ENCODE results near the gene RAB9A. TPM values are rescaled to one million over a fixed set of nuclear protein-coding genes. Genes with fewer than 3 reads are reported as not detected.

The RAB9A gene
- total RNA-seq, 1 experiment from 2014 or later = 29.5 TPM

DNA sequence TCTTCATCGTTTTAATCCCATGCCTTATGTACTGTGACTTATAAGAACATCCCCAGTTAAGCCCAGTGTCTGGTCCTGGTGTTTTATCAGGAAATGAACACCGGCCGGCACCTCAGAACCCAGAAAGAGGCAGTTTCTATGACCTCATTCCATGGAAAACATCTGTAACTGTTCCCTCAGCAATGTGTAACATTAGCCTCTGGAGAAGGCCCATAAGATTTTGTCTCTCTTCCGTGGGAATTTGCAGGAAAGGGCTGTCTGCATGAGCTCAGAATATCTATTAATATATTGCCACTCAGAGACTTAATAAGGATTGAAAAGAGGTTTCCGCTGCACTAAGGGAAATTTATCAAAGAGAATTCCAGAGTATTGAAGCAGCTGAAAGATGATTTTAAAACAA, 39.1 kb upstream of the RAB9A start:
- H3K9ac ChIP-seq (ENCODE audit: low read length) = no peak overlapping the region
- H4K20me1 ChIP-seq (ENCODE audit: low read length) = no peaks in the 10 kb centered on the region
- no peaks in the 10 kb centered on the region for H3K9me3 ChIP-seq (ENCODE audit: low read length)
- POLR2A ChIA-PET (ENCODE audit: unreplicated experiment) = no interaction called here
- DNase-seq = no peak
- intact Hi-C loops (cut with micrococcal nuclease) = loop anchor here (10.0 kb wide), 1 partner anchor 675 kb away; the partner anchor contains the start of gene TMSB4X
- CTCF ChIA-PET = no interaction called here
- peaks cover 5% of the 10 kb centered on the region for H3F3A ChIP-seq (ENCODE audit: low read length, unreplicated experiment)
- H3K4me3 ChIP-seq (ENCODE audit: low read length) = no peak overlapping the region
- H3K4me1 ChIP-seq (ENCODE audit: insufficient read depth, low read length) = peaks cover 28% of the 10 kb centered on the region
- BruUV-seq (replicated peaks) = no TSS peak
- no peak overlapping the region for H3K4me2 ChIP-seq (ENCODE audit: low read length)
- no peaks in the 10 kb centered on the region for H3K9me2 ChIP-seq (replicated peaks; ENCODE audit: low read length)
- H3K27me3 ChIP-seq (ENCODE audit: low read length) = no peaks in the 10 kb centered on the region
- ATAC-seq = no peak
- no peak overlapping the region for H3K27ac ChIP-seq (ENCODE audit: low read length)
- H3K36me3 ChIP-seq (ENCODE audit: low read depth, low read length) = no peaks in the 10 kb centered on the region
- H2AFZ ChIP-seq (ENCODE audit: low read length) = no peak overlapping the region
- no peaks in the 10 kb centered on the region for H3K79me2 ChIP-seq (ENCODE audit: low read length)
- TF ChIP-seq EZH2phosphoT487 (IDR thresholded peaks at IDR 0.05; ENCODE audit: borderline replicate concordance, low read length) = no peak
- no peak for TF ChIP-seq EZH2 (IDR thresholded peaks at IDR 0.05; ENCODE audit: low read length, unreplicated experiment)
- TF ChIP-seq, protein P1, sequence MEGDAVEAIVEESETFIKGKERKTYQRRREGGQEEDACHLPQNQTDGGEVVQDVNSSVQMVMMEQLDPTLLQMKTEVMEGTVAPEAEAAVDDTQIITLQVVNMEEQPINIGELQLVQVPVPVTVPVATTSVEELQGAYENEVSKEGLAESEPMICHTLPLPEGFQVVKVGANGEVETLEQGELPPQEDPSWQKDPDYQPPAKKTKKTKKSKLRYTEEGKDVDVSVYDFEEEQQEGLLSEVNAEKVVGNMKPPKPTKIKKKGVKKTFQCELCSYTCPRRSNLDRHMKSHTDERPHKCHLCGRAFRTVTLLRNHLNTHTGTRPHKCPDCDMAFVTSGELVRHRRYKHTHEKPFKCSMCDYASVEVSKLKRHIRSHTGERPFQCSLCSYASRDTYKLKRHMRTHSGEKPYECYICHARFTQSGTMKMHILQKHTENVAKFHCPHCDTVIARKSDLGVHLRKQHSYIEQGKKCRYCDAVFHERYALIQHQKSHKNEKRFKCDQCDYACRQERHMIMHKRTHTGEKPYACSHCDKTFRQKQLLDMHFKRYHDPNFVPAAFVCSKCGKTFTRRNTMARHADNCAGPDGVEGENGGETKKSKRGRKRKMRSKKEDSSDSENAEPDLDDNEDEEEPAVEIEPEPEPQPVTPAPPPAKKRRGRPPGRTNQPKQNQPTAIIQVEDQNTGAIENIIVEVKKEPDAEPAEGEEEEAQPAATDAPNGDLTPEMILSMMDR (conservative IDR thresholded peaks at IDR 0.05; ENCODE audit: low read depth, low read length) = no peak

DNA sequence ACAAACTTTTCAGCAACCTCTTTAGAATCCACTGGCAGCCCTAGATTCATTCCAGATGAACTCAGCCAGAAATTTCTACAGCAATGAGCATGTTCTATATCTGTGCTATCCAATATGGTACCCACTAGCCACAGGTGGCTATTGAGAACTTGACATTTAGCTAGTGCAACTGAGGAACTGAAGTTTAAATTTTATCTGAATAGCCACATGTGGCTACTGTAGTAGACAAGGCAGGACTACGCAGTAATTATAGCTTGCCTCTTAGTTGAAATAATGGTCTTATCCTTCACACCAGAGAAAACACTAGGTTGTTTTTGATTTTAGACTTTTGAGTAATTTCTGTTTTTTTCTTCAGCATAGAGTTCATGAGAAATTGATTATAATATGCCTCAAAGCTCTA, 38.6 kb upstream of the RAB9A start:
- CTCF ChIA-PET = no interaction called here
- intact Hi-C loops (cut with micrococcal nuclease) = loop anchor here (10.0 kb wide), 1 partner anchor 676 kb away; the partner anchor contains the start of gene TMSB4X
- no peaks in the 10 kb centered on the region for H3K9me2 ChIP-seq (replicated peaks; ENCODE audit: low read length)

DNA sequence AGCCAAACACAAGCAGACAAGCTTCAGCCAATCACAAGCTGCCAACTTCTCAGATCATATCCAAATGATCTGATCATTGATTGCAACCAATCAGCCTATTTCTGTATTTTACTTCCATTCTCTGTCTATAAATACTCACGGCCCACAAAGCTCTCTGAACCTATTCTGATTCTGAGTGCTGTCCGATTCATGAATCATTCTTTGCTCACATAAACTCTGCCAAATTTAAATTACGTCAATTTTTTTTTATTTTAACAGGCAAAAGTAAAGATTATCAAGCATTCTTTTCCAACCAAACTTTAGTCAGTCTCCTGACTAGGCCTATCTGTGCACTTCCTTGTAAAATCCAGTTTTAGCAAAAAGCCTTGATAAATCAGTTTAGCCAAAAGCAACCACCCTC, 37.8 kb upstream of the RAB9A start:
- H3K36me3 ChIP-seq (ENCODE audit: low read depth, low read length) = no peaks in the 10 kb centered on the region
- H3K27me3 ChIP-seq (ENCODE audit: low read length) = no peaks in the 10 kb centered on the region
- no peaks in the 10 kb centered on the region for H3K79me2 ChIP-seq (ENCODE audit: low read length)
- no peaks in the 10 kb centered on the region for H3K9me2 ChIP-seq (replicated peaks; ENCODE audit: low read length)
- peak overlapping the region; percentile 98 for H3K27ac ChIP-seq (ENCODE audit: low read length)
- ChIA-PET POLR2A (ENCODE audit: unreplicated experiment) (no interaction called here), CTCF (interaction anchor here (0.9 kb wide), 1 partner anchor 144 kb away, joined by 3 read pairs; no protein-coding TSS in a partner anchor)
- H3K4me3 ChIP-seq (ENCODE audit: low read length) = no peak overlapping the region
- DNase-seq (peak; percentile 48), ATAC-seq (no peak)
- BruUV-seq (replicated peaks) = no TSS peak
- H3K9me3 ChIP-seq (ENCODE audit: low read length) = no peaks in the 10 kb centered on the region
- H3F3A ChIP-seq (ENCODE audit: low read length, unreplicated experiment) = peaks cover 5% of the 10 kb centered on the region
- H2AFZ ChIP-seq (ENCODE audit: low read length) = no peak overlapping the region
- intact Hi-C loops (cut with micrococcal nuclease) = loop anchor here (10.0 kb wide), 1 partner anchor 676 kb away; the partner anchor contains the start of gene TMSB4X
- no peaks in the 10 kb centered on the region for H4K20me1 ChIP-seq (ENCODE audit: low read length)
- H3K4me1 ChIP-seq (ENCODE audit: insufficient read depth, low read length) = peaks cover 28% of the 10 kb centered on the region
- TF ChIP-seq EZH2 (IDR thresholded peaks at IDR 0.05; ENCODE audit: low read length, unreplicated experiment) = no peak
- TF ChIP-seq EZH2phosphoT487 (IDR thresholded peaks at IDR 0.05; ENCODE audit: borderline replicate concordance, low read length) = no peak
- TF ChIP-seq, protein P1 (conservative IDR thresholded peaks at IDR 0.05; ENCODE audit: low read depth, low read length) = no peak
- peak overlapping the region; percentile 91 for H3K4me2 ChIP-seq (ENCODE audit: low read length)
- H3K9ac ChIP-seq (ENCODE audit: low read length) = peak overlapping the region; percentile 40; the same call in 1 of the 2 replicates

More for the DNA sequence above, 38.6 kb upstream of the RAB9A start:
- POLR2A ChIA-PET (ENCODE audit: unreplicated experiment) = no interaction called here
- Histone ChIP-seq H3K4me3 (ENCODE audit: low read length) (no peak overlapping the region), H3K27me3 (ENCODE audit: low read length) (no peaks in the 10 kb centered on the region), H3K4me2 (ENCODE audit: low read length) (no peak overlapping the region), H3K79me2 (ENCODE audit: low read length) (no peaks in the 10 kb centered on the region), H3K27ac (ENCODE audit: low read length) (no peak overlapping the region), H3K36me3 (ENCODE audit: low read depth, low read length) (no peaks in the 10 kb centered on the region), H3K4me1 (ENCODE audit: insufficient read depth, low read length) (peaks cover 28% of the 10 kb centered on the region), H3F3A (ENCODE audit: low read length, unreplicated experiment) (peaks cover 5% of the 10 kb centered on the region), H2AFZ (ENCODE audit: low read length) (no peak overlapping the region), H4K20me1 (ENCODE audit: low read length) (no peaks in the 10 kb centered on the region), H3K9me3 (ENCODE audit: low read length) (no peaks in the 10 kb centered on the region), H3K9ac (ENCODE audit: low read length) (no peak overlapping the region)
- ATAC-seq = no peak
- TF ChIP-seq, protein P1 (conservative IDR thresholded peaks at IDR 0.05; ENCODE audit: low read depth, low read length) = no peak
- TF ChIP-seq EZH2 (IDR thresholded peaks at IDR 0.05; ENCODE audit: low read length, unreplicated experiment) = no peak
- TF ChIP-seq EZH2phosphoT487 (IDR thresholded peaks at IDR 0.05; ENCODE audit: borderline replicate concordance, low read length) = no peak
- BruUV-seq (replicated peaks) = no TSS peak
- no peak for DNase-seq

All from PC-3 (cell line).